GM12878 (cell line): ENCODE measurements around the gene TGFB1I1. TPM values are rescaled to one million over a fixed set of nuclear protein-coding genes. Genes with fewer than 3 reads are reported as not detected.

Experiments used
- ATAC-seq: fragments of 200-7000 bp; cut with Tn5 transposase; 3 replicates; pipeline ENCODE4 v1.9.1; 2020; ENCODE audit warnings: mild to moderate bottlenecking, moderate library complexity
- BruUV-seq: library from RNA; stranded (reverse); fragments of 400-500 nt; replicated peaks from 2 replicates; lab custom pipeline; 2021; lab: Mats Ljungman, UMichigan
- CTCF ChIA-PET: fragments of 300-600 bp; sonication (Branson Sonifier 250); formaldehyde crosslinking; extraction: SDS; loops from one replicate; lab custom pipeline; 2021; ENCODE audit warnings: inconsistent platforms; lab: Yijun Ruan, JAX
- POLR2A ChIA-PET: fragments of 350-600 bp; formaldehyde crosslinking; extraction: SDS; loops from one replicate; lab custom pipeline; 2021; ENCODE audit warnings: inconsistent platforms; lab: Charles Lee
- RAD21 ChIA-PET: fragments of 300-600 bp; sonication (Branson Sonifier 250); formaldehyde crosslinking; loops from one replicate; lab custom pipeline; 2023; ENCODE audit warnings: antibody characterized with exemption; ENCODE audit not compliant: unreplicated experiment; lab: Charles Lee
- SMC1A ChIA-PET: fragments of 300-600 bp; sonication (Branson Sonifier 250); formaldehyde crosslinking; loops from one replicate; lab custom pipeline; 2023; ENCODE audit not compliant: unreplicated experiment, uncharacterized antibody; lab: Charles Lee
- DNase-seq: peaks from one replicate; pipeline ENCODE4 v3.0.0-alpha.2; 2011; ENCODE audit warnings: low read depth, low spot score
- FAIRE-seq: peaks from 3 replicates; lab custom pipeline; 2011; peaks lifted over from hg19 to GRCh38; lab: Jason Lieb, UNC
- H2AFZ ChIP-seq: 2 replicates; pipeline ENCODE4 v1.6.0; 2011; ENCODE audit warnings: low read depth, low read length, control low read depth; ENCODE audit not compliant: control insufficient read depth
- H3K27ac ChIP-seq: 2 replicates; pipeline ENCODE4 v1.5.1; 2011; ENCODE audit warnings: control low read depth; ENCODE audit not compliant: control insufficient read depth, insufficient read depth
- H3K27me3 ChIP-seq, 2 experiments: replicated peaks in 1 of 2; 2 replicates each; pipeline versions ENCODE4 v1.6.0 to v1.6.1; 2011; ENCODE audit warnings: low read length in 1 of 2; ENCODE audit not compliant: control insufficient read depth in 2 of 2, insufficient read depth in 2 of 2
- H3K36me3 ChIP-seq, 2 experiments: 2 replicates each; pipeline ENCODE4 v1.5.1; 2011; ENCODE audit warnings: low read length in 1 of 2; ENCODE audit not compliant: control insufficient read depth in 2 of 2, insufficient read depth in 2 of 2
- H3K4me1 ChIP-seq: 2 replicates; pipeline ENCODE4 v1.6.1; 2011; ENCODE audit warnings: mild to moderate bottlenecking, low read length, moderate library complexity, mixed read lengths; ENCODE audit not compliant: control insufficient read depth, insufficient read depth
- H3K4me2 ChIP-seq: 2 replicates; pipeline ENCODE4 v1.6.0; 2011; ENCODE audit warnings: control low read depth; ENCODE audit not compliant: control insufficient read depth, insufficient read depth
- H3K4me3 ChIP-seq: fragments of 200-600 bp; sonication (generic); 2 replicates; pipeline ENCODE4 v1.5.1; 2016
- H3K79me2 ChIP-seq: 2 replicates; pipeline ENCODE4 v1.6.0; 2011; ENCODE audit warnings: low read length; ENCODE audit not compliant: control insufficient read depth, insufficient read depth
- H3K9ac ChIP-seq: 2 replicates; pipeline ENCODE4 v1.8.0; 2011; ENCODE audit warnings: low read length, control low read depth, mixed read lengths; ENCODE audit not compliant: control insufficient read depth, insufficient read depth
- H3K9me3 ChIP-seq: replicated peaks from 3 replicates; pipeline ENCODE4 v1.5.1; 2011; ENCODE audit warnings: mild to moderate bottlenecking, low read length; ENCODE audit not compliant: control insufficient read depth, insufficient read depth
- H4K20me1 ChIP-seq: 2 replicates; pipeline ENCODE4 v1.6.0; 2011; ENCODE audit not compliant: control insufficient read depth, insufficient read depth
- SIN3A ChIP-seq: IDR thresholded peaks from 2 replicates; pipeline ENCODE4 v1.6.1; 2012; ENCODE audit warnings: low read depth, low read length, improper control_type of control experiment
- SP1 ChIP-seq: IDR thresholded peaks from one replicate; pipeline ENCODE4 v1.6.1; 2011; ENCODE audit warnings: low read depth, low read length
- ZNF687 ChIP-seq: fragments of 450-650 bp; IDR thresholded peaks from 2 replicates; pipeline ENCODE4 v1.6.1; 2017; ENCODE audit warnings: mild to moderate bottlenecking, moderate library complexity
- WGBS: methylation state at CpG from one replicate; pipeline ENCODE4 v1.1.6; 2016; ENCODE audit warnings: low lambda C conversion rate; ENCODE audit not compliant: insufficient replicate concordance, insufficient coverage; ENCODE audit errors: missing lambda C conversion rate; 5-methylcytosine and 5-hydroxymethylcytosine counted together
- in situ Hi-C: fragments of 300-500 bp; cut with MboI; formaldehyde crosslinking; loops from 9 replicates; pipeline ENCODE4 v1.14.3; 2018; ENCODE audit warnings: mixed read lengths
- intact Hi-C: fragments of 100-400 bp; cut with micrococcal nuclease; formaldehyde crosslinking; loops from one replicate; pipeline ENCODE4 v1.14.2; 2022; ENCODE audit not compliant: unreplicated experiment
- polyA plus RNA-seq, 11 experiments: library from polyadenylated mRNA; depleted of rRNA in 4 of 11; unstranded in 6 of 11; stranded (reverse) in 5 of 11; fragments of >200 nt; fragmentation: Nextera tagmentation in 4 of 11; fragmentation: Illumina TruSeq in 1 of 11; extraction: Ambion mirVana in 4 of 11; extraction: Trizol in 1 of 11; gene quantifications; 1 replicate in 1 of 11; 2 replicates in 10 of 11; pipeline versions ENCODE4 v1.2.1 to v1.2.3, GENCODE V29; 2011 to 2016; ENCODE audit warnings: inconsistent platforms in 2 of 11, missing spikeins in 2 of 11, low read depth in 1 of 11
- total RNA-seq, 4 experiments: library from RNA; depleted of rRNA in 3 of 4; stranded (reverse); fragments of >200 nt in 3 of 4; fragmentation: Illumina TruSeq in 1 of 4; extraction: Trizol in 1 of 4; gene quantifications; 2 replicates each; pipeline versions ENCODE4 v1.2.1 to v1.2.3, GENCODE V29; 2013 to 2021

Gene TGFB1I1
- total and polyA plus RNA-seq, 10 of the 15 experiments (the other 5 are each of a cell fraction or from before 2014, with no cell fraction given): 0.13 to 2.3 (median 0.41) TPM; not detected in 2

- CTCF ChIA-PET: interaction anchor here (0.6 to 1.8 kb wide), 3 partner anchors 11 to 389 kb away, joined by 3 to 6 read pairs (median 3); no protein-coding TSS in a partner anchor
- BruUV-seq: no TSS peak
- SMC1A ChIA-PET: no interaction called here
- POLR2A ChIA-PET: no interaction called here
- Histone ChIP-seq H3K79me2 (no peaks in the 10 kb centered on the region), H3K27me3 (peaks cover 0 to 5% of the 10 kb centered on the region in 2 experiments; a peak in 3 of 4 replicates), H3K27ac (no peak overlapping the region), H4K20me1 (no peaks in the 10 kb centered on the region), H3K4me1 (peaks cover 4% of the 10 kb centered on the region; the same call in 1 of the 2 replicates), H3K9ac (no peak overlapping the region), H3K4me3 (no peak overlapping the region), H2AFZ (no peak overlapping the region), H3K4me2 (no peak overlapping the region), H3K36me3 (no peaks in the 10 kb centered on the region; a peak in 1 of 4 replicates), H3K9me3 (no peaks in the 10 kb centered on the region)
- in situ Hi-C loops (no loop called here), intact Hi-C loops (no loop called here)
- RAD21 ChIA-PET: no interaction called here
- no peak for TF ChIP-seq ZNF687
- no peak for TF ChIP-seq SP1
- no peak for TF ChIP-seq SIN3A
- ATAC-seq: no peak
- no peak for DNase-seq
- WGBS: 57% methylated on average over 15 of the region's 15 CpGs
- FAIRE-seq: no peak
Measured at GRCh38 chr16:31471241-31471874, 594 bp upstream of the TGFB1I1 start.
